HepG2 (cell line): Measurements from ENCODE around the gene SMPD1.

Experiments used
- ARNT ChIP-seq: fragments of 450-650 bp; IDR thresholded peaks from 2 replicates; pipeline ENCODE4 v1.6.1; 2017
- CEBPZ ChIP-seq: IDR thresholded peaks from 2 replicates; pipeline ENCODE4 v1.6.1; 2012; ENCODE audit warnings: low read length, improper control_type of control experiment
- CTCF ChIP-seq: sonication (generic); formaldehyde crosslinking; IDR thresholded peaks from 2 replicates; pipeline ENCODE4 v1.5.0; 2020; ENCODE audit warnings: mild to moderate bottlenecking, missing genetic modification reagents, moderate library complexity
- MEF2D ChIP-seq: sonication (generic); formaldehyde crosslinking; IDR thresholded peaks from 2 replicates; pipeline ENCODE4 v1.5.1; 2020; ENCODE audit warnings: mild to moderate bottlenecking, missing genetic modification reagents
- RAD21 ChIP-seq: fragments of 450-650 bp; formaldehyde crosslinking; IDR thresholded peaks from 2 replicates; pipeline ENCODE4 v1.5.0; 2020; ENCODE audit warnings: mild to moderate bottlenecking
- ZNF124 ChIP-seq: sonication (generic); formaldehyde crosslinking; IDR thresholded peaks from 2 replicates; pipeline ENCODE4 v1.4.0; 2020; ENCODE audit warnings: missing genetic modification reagents
- ZNF234 ChIP-seq: sonication (generic); formaldehyde crosslinking; conservative IDR thresholded peaks from 2 replicates; pipeline ENCODE4 v1.5.1; 2020; ENCODE audit warnings: mild to moderate bottlenecking, missing genetic modification reagents
- ZNF562 ChIP-seq: sonication (generic); formaldehyde crosslinking; IDR thresholded peaks from 2 replicates; pipeline ENCODE4 v1.8.0; 2022; ENCODE audit warnings: missing genetic modification reagents, borderline replicate concordance
- TF ChIP-seq, protein P1 (sequence below): sonication (generic); formaldehyde crosslinking; conservative IDR thresholded peaks from 2 replicates; pipeline ENCODE4 v1.5.0; 2020; ENCODE audit warnings: missing genetic modification reagents

DNA sequence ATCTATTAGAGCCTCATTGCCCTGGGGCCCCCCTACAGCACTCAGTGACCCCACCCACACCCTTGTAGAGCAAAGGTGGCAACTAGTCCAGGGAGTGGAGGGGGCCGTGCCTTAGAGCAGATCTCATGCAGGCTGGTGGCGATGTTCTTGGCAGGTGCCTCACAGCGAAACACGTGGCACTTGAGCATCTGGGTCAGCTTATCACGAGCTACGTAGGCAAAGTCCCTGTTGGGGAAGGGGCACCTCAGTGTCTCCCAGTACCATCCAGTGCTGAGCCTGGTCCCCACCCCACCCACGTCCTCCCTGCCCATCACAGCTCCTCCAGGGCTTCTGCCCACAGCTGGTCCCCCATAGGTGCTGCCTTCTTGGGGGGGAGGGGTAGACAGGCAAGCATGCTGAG, 11.2 kb downstream of the SMPD1 start:
- TF ChIP-seq CTCF (no peak), CEBPZ (no peak), ZNF234 (CRISPR knock-in tag) (no peak), RAD21 (no peak), MEF2D (CRISPR knock-in tag) (no peak), ARNT (no peak), ZNF124 (CRISPR knock-in tag) (no peak), ZNF562 (CRISPR knock-in tag) (no peak)
- TF ChIP-seq, protein P1, sequence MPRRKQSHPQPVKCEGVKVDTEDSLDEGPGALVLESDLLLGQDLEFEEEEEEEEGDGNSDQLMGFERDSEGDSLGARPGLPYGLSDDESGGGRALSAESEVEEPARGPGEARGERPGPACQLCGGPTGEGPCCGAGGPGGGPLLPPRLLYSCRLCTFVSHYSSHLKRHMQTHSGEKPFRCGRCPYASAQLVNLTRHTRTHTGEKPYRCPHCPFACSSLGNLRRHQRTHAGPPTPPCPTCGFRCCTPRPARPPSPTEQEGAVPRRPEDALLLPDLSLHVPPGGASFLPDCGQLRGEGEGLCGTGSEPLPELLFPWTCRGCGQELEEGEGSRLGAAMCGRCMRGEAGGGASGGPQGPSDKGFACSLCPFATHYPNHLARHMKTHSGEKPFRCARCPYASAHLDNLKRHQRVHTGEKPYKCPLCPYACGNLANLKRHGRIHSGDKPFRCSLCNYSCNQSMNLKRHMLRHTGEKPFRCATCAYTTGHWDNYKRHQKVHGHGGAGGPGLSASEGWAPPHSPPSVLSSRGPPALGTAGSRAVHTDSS (CRISPR knock-in tag), result no peak
